Measurements from ENCODE around the gene MYEF2. TPM values are rescaled to one million over a fixed set of nuclear protein-coding genes. Genes with fewer than 3 reads are reported as not detected.

Gene MYEF2
- 51.7 TPM for polyA plus RNA-seq (2013, experiment 1 of 2)
- polyA plus RNA-seq (2013, experiment 2 of 2) = 70.4 TPM

DNA sequence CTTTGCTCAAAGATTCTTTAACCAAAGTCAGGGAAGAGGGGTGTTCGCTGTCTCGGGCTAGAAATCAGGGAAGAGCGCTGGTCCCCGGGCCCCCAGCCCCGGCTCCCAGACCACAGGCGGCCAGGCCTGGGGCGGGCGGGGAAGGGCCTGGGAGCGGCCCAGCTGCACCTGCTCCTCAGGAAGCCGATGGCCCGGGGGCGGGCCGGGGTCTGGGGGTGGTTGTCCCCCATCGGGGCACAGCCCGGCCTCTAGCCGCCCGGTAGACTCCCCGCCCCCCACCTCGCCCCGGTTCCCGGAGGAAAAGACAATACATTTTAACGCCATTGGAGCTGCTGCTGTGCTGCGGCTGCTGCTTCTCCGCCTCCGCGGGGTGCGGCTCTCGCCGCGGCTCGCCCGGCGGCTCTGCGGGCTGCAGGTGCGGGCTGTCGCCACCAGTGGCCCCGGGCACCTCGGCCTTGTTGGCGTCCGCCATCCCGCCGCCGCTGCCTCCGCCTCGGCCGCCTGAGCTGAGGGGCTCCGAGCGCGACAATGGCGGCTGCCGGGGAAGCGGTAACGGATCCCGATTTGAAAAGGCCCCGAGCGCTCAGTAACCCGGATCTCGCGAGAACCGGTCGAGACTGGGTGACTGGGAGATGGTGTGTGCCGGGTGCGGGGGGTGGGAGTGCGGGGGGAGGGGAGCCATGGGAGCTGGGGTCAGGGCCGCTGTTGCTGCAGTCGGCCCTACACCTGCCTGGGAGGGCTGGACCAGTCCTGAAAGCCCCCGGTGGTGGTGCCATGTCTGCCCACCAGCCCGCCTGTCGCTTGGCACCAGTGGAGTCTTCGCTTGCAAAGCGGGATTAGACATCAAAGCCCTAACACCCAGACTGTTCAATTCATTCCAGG, at the start of gene MYEF2:
Gene MYEF2, minus strand, starts transcription at position 530 of the 882 bp plus-strand sequence. Its CDS starts 58 bp downstream, at position 472.
- Histone ChIP-seq H3K4me3 (ENCODE audit: low read length) (peak within 1 kb of the TSS; percentile 77), H3K36me3 (ENCODE audit: insufficient read depth, low read length) (0 out of 2 replicates have a peak, but pooled peaks cover 3% of the 10 kb centered on the region), H3K27me3 (ENCODE audit: insufficient read depth, low read length) (no peaks in the 10 kb centered on the region), H3K9ac (ENCODE audit: low read depth, low read length) (peak within 1 kb of the TSS; percentile 96), H3K27ac (ENCODE audit: low read depth, low read length) (peak within 1 kb of the TSS; percentile 95), H3K4me1 (ENCODE audit: insufficient read depth, low read length) (peaks cover 34% of the 10 kb centered on the region), H3K9me3 (ENCODE audit: insufficient read depth, low read depth, low read length) (no peaks in the 10 kb centered on the region)
- under 1% methylated on average over 71 of the region's 71 CpGs for WGBS

DNA sequence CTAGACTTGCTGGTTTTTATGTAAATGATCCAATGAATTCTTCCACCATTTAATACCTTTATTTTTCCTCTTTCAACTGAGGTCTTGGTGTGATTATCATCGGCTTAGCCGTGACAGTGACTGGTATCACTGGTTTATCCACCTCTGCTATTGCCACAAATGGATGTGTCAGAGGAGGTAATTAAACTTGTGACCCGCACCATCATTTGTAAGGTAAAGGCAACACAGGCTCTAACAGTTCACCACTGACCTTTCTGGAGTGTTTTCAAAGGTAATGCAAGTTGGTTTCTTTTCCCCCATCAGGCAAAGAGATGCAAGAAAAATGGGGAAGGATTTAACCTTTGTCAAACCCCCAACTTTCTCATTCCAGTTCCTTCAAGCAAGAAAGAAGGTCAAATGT, 47.7 kb upstream of the MYEF2 start:
- 93% methylated on average over 3 of the region's 3 CpGs for WGBS
- no peaks in the 10 kb centered on the region for H3K9me3 ChIP-seq (ENCODE audit: insufficient read depth, low read depth, low read length)
- H3K4me3 ChIP-seq (ENCODE audit: low read length) = no peak overlapping the region
- H3K4me1 ChIP-seq (ENCODE audit: insufficient read depth, low read length) = no peaks in the 10 kb centered on the region
- no peak overlapping the region for H3K9ac ChIP-seq (ENCODE audit: low read depth, low read length)
- no peaks in the 10 kb centered on the region for H3K36me3 ChIP-seq (ENCODE audit: insufficient read depth, low read length)
- no peaks in the 10 kb centered on the region for H3K27me3 ChIP-seq (ENCODE audit: insufficient read depth, low read length)
- no peak overlapping the region for H3K27ac ChIP-seq (ENCODE audit: low read depth, low read length)

GRCh38 chr15:48222627-48223026, 44.5 kb upstream of the MYEF2 start:
- Histone ChIP-seq H3K4me3 (ENCODE audit: low read length) (no peak overlapping the region), H3K36me3 (ENCODE audit: insufficient read depth, low read length) (no peaks in the 10 kb centered on the region), H3K9ac (ENCODE audit: low read depth, low read length) (no peak overlapping the region), H3K27ac (ENCODE audit: low read depth, low read length) (no peak overlapping the region), H3K4me1 (ENCODE audit: insufficient read depth, low read length) (no peaks in the 10 kb centered on the region), H3K27me3 (ENCODE audit: insufficient read depth, low read length) (no peaks in the 10 kb centered on the region), H3K9me3 (ENCODE audit: insufficient read depth, low read depth, low read length) (no peaks in the 10 kb centered on the region)
- 91% methylated on average over 1 of the region's 1 CpG for WGBS

- WGBS = 91% methylated on average over 4 of the region's 4 CpGs
- Histone ChIP-seq H3K36me3 (ENCODE audit: insufficient read depth, low read length) (no peaks in the 10 kb centered on the region), H3K9ac (ENCODE audit: low read depth, low read length) (no peak overlapping the region), H3K27ac (ENCODE audit: low read depth, low read length) (no peak overlapping the region), H3K9me3 (ENCODE audit: insufficient read depth, low read depth, low read length) (no peaks in the 10 kb centered on the region), H3K27me3 (ENCODE audit: insufficient read depth, low read length) (no peaks in the 10 kb centered on the region), H3K4me3 (ENCODE audit: low read length) (no peak overlapping the region), H3K4me1 (ENCODE audit: insufficient read depth, low read length) (no peaks in the 10 kb centered on the region)
Measured at GRCh38 chr15:48221885-48222284, 43.8 kb upstream of the MYEF2 start.

GRCh38 chr15:48221261-48221660, 43.2 kb upstream of the MYEF2 start:
- H3K9me3 ChIP-seq (ENCODE audit: insufficient read depth, low read depth, low read length) = no peaks in the 10 kb centered on the region
- H3K36me3 ChIP-seq (ENCODE audit: insufficient read depth, low read length) = no peaks in the 10 kb centered on the region
- H3K9ac ChIP-seq (ENCODE audit: low read depth, low read length) = no peak overlapping the region
- H3K4me1 ChIP-seq (ENCODE audit: insufficient read depth, low read length) = no peaks in the 10 kb centered on the region
- no peak overlapping the region for H3K27ac ChIP-seq (ENCODE audit: low read depth, low read length)
- no peaks in the 10 kb centered on the region for H3K27me3 ChIP-seq (ENCODE audit: insufficient read depth, low read length)
- H3K4me3 ChIP-seq (ENCODE audit: low read length) = no peak overlapping the region
- 95% methylated on average over 1 of the region's 1 CpG for WGBS

DNA sequence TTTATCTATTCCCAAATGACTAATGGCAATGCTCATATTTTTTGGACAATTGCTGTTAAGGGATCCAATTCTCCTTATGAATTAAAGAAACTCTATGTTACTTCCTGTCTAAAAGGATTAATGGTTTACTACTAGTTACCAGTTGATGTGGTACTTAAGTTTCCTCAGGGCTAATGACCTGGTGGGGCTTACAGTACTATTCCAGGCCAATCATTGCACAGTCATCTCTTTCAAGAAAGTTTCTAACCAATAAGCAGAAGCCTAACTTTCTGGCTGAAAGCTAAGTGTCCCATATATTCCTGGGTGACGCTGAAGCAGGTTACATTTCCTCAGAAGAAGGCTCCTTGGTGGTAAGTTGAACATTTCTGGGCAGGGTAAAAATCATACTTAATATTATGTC, 27.9 kb upstream of the MYEF2 start, which contains the start of gene SLC12A1:
Gene SLC12A1, plus strand, starts transcription at position 322 of the 400 bp plus-strand sequence. CDS start 1,418 bp downstream, outside the sequence.
- peaks cover 6% of the 10 kb centered on the region; the same call in 1 of the 2 replicates for H3K4me1 ChIP-seq (ENCODE audit: insufficient read depth, low read length)
- no peak within 1 kb of the TSS for H3K4me3 ChIP-seq (ENCODE audit: low read length)
- 100% methylated on average over 1 of the region's 1 CpG for WGBS
- H3K36me3 ChIP-seq (ENCODE audit: insufficient read depth, low read length) = no peaks in the 10 kb centered on the region
- no peaks in the 10 kb centered on the region for H3K27me3 ChIP-seq (ENCODE audit: insufficient read depth, low read length)
- no peaks in the 10 kb centered on the region for H3K9me3 ChIP-seq (ENCODE audit: insufficient read depth, low read depth, low read length)
- H3K27ac ChIP-seq (ENCODE audit: low read depth, low read length) = no peak within 1 kb of the TSS
- no peak within 1 kb of the TSS for H3K9ac ChIP-seq (ENCODE audit: low read depth, low read length)

DNA sequence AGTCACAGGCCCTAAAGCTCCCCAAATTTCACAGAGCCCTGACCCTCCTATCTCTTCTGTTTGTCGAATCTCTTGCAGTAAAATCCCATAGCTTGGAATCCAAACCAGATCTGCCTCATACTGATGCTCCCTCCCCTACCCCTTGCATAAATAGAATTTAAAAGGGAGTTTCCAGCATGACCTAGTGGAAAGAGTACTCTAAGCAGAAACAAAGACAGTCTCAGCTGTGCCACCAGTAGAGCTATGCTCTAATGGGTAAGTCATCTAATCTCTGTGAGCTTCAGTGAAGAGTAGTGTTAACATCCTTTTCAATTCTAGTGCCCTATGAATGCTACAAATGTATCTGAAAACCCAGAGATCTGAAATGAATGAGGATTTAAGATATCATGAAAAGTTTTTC, 24.0 kb upstream of the MYEF2 start:
- Histone ChIP-seq H3K27ac (ENCODE audit: low read depth, low read length) (no peak overlapping the region), H3K4me1 (ENCODE audit: insufficient read depth, low read length) (peaks cover 6% of the 10 kb centered on the region; the same call in 1 of the 2 replicates), H3K27me3 (ENCODE audit: insufficient read depth, low read length) (no peaks in the 10 kb centered on the region), H3K36me3 (ENCODE audit: insufficient read depth, low read length) (no peaks in the 10 kb centered on the region), H3K9ac (ENCODE audit: low read depth, low read length) (no peak overlapping the region), H3K9me3 (ENCODE audit: insufficient read depth, low read depth, low read length) (no peaks in the 10 kb centered on the region), H3K4me3 (ENCODE audit: low read length) (no peak overlapping the region)
- WGBS = 89% methylated on average over 1 of the region's 1 CpG

DNA sequence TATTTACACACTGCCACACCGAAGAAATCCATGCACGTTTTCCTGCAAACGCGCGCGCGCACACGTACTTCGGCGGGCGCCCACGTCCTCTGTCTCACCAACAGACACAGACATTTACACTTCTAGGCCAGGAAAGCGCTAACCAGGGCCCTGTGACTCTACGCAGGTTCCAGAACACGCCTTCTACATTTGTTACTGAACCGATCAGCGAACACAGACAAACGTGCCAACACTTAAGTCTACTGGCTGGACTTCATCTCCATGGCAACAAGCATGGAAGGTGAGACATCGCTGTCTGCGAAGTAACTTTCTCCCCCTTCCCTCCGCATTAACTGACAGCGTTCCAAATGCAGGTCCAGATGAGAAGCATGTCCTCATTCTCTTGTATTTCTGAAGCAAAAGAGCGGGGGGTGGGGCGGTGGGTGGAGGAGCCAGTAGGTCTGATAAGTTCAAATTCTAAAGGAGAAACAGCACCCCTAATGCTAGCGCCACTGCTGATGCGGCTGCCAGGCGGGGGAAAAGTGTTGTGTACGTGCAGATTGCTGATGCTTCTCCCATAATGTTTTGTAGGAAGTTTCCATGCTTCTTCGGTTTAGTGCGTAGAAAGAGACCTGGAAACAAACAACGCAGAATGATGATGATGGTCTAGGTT, 13.6 kb upstream of the MYEF2 start, which contains the start of gene CTXN2:
Gene CTXN2, plus strand, starts transcription at position 92 of the 652 bp plus-strand sequence. CDS start 9,636 bp downstream, outside the sequence.
- 11% methylated on average over 31 of the region's 31 CpGs for WGBS
- peaks cover 28% of the 10 kb centered on the region for H3K27me3 ChIP-seq (ENCODE audit: insufficient read depth, low read length)
- H3K4me3 ChIP-seq (ENCODE audit: low read length) = peak within 1 kb of the TSS; percentile 52
- H3K4me1 ChIP-seq (ENCODE audit: insufficient read depth, low read length) = no peaks in the 10 kb centered on the region; the same call in 1 of the 2 replicates
- H3K9ac ChIP-seq (ENCODE audit: low read depth, low read length) = no peak within 1 kb of the TSS
- no peak within 1 kb of the TSS for H3K27ac ChIP-seq (ENCODE audit: low read depth, low read length)
- no peaks in the 10 kb centered on the region for H3K9me3 ChIP-seq (ENCODE audit: insufficient read depth, low read depth, low read length)
- no peaks in the 10 kb centered on the region for H3K36me3 ChIP-seq (ENCODE audit: insufficient read depth, low read length)

DNA sequence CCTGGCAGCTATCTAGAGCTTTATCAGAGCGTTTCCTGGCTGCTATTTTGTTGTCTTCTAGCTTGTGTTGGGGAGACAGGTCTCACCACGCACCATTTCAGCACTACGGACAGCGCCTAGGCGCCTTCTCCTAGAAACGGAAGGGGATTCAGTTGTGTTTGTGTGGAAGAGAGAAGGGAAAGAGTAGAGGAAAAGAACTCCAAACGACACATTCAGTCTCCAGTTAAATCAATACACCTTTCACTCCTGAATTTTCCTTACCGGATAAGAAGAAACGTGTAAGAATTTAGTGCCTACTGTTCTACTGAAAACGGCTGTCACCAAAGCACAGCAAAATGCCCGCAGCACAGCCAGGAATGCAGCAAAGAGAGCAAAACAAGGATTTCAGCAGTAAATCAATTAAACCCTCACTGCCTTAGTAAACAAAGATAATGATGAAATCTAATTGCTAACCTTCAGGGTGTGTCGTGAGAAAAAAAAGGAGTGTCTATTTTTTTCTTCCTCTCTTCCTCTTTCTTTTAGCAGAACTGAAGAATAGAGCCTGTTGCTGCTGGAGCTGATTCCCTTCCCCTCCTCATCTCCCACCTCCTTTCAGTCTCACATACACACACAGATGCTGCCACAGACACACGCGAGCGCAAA, 13.0 kb upstream of the MYEF2 start:
- Histone ChIP-seq H3K27me3 (ENCODE audit: insufficient read depth, low read length) (peaks cover 28% of the 10 kb centered on the region), H3K4me3 (ENCODE audit: low read length) (peak overlapping the region; percentile 52), H3K9ac (ENCODE audit: low read depth, low read length) (no peak overlapping the region), H3K4me1 (ENCODE audit: insufficient read depth, low read length) (no peaks in the 10 kb centered on the region; the same call in 1 of the 2 replicates), H3K27ac (ENCODE audit: low read depth, low read length) (no peak overlapping the region), H3K9me3 (ENCODE audit: insufficient read depth, low read depth, low read length) (no peaks in the 10 kb centered on the region), H3K36me3 (ENCODE audit: insufficient read depth, low read length) (no peaks in the 10 kb centered on the region)
- WGBS = 6% methylated on average over 13 of the region's 15 CpGs

- H3K4me3 ChIP-seq (ENCODE audit: low read length) = no peak overlapping the region
- 88% methylated on average over 3 of the region's 3 CpGs for WGBS
- H3K27me3 ChIP-seq (ENCODE audit: insufficient read depth, low read length) = peaks cover 3% of the 10 kb centered on the region; the same call in 1 of the 2 replicates
- H3K9me3 ChIP-seq (ENCODE audit: insufficient read depth, low read depth, low read length) = no peaks in the 10 kb centered on the region
- no peaks in the 10 kb centered on the region; the same call in 1 of the 2 replicates for H3K4me1 ChIP-seq (ENCODE audit: insufficient read depth, low read length)
- H3K36me3 ChIP-seq (ENCODE audit: insufficient read depth, low read length) = no peaks in the 10 kb centered on the region
- H3K9ac ChIP-seq (ENCODE audit: low read depth, low read length) = no peak overlapping the region
- no peak overlapping the region for H3K27ac ChIP-seq (ENCODE audit: low read depth, low read length)
Measured at GRCh38 chr15:48186271-48186670, 8.2 kb upstream of the MYEF2 start.
